T follicular helper cell (primary cell): ENCODE results near the gene NCKAP5.

Experiments
- DNase-seq: peaks from one replicate; pipeline ENCODE4 v3.0.0-alpha.2; 2020; ENCODE audit warnings: low read depth
- total RNA-seq, 2 experiments: gene quantifications; one replicate each; lab custom pipeline; 2026; lab: John Stamatoyannopoulos, UW

NCKAP5 gene
- 0 to 0.04 reads per million in 2 experiments for total RNA-seq

DNA sequence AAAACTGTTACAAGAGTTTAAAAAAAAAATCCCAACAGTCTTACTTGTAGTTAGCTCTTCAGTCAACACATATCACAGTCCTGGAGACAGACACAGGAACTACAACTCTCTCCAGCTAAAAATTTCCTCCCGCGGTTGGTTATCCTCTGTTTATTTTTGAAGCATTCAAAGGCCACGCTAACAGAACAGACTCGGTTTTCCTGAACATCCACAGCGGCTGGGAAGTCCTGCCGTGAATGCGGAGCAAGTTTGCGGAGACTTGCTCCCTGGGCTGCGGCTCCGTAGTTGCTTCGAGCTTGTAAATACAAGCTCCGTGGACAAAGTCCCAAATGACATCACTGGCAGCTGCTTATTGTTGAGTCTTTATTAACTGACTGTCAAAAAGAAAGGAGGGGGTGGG is at the start of gene NCKAP5:
TSS of gene NCKAP5 (minus strand) at position 292 of the 400 bp plus-strand sequence. CDS start 50,937 bp downstream, outside the sequence.
- no peak for DNase-seq

DNA sequence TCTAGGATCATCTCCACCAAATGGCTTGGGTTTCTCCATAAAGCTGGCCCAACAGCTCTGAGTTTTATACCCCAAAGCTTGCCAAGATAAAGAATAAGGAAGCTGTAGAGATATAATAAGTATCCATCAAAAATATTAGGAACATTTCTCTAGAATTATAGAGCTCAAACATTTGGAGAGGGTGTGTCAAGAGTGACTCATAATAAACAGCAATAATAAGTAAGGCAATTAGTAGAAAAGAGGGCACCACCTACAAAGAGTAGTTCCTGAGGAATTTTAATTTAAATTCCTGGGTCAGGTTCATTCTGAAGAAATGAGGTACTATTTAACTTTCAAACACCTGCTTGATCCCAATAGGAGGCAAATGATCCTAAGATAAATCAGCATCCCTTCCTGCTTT is 41.4 kb upstream of the NCKAP5 start:
- DNase-seq: no peak

DNA sequence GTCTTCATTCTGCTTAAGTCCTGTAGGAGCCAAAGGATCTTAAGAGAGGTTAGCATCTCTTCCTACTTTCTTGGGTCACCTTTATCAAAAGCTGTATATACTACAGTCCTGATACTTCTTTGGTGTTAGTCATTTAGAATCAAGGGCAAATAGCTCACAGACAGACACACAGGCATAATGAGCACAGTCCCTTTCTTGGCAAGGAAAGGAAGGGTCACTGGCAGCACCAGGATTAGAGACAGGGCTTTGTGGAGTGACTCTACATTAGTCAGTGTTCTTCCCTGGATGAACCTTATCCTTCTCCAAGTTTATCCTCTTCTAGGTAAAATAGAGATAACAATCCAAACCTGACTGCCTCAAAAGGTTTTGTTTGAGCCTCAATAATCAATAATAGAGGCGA is 40.0 kb upstream of the NCKAP5 start:
- no peak for DNase-seq

DNA sequence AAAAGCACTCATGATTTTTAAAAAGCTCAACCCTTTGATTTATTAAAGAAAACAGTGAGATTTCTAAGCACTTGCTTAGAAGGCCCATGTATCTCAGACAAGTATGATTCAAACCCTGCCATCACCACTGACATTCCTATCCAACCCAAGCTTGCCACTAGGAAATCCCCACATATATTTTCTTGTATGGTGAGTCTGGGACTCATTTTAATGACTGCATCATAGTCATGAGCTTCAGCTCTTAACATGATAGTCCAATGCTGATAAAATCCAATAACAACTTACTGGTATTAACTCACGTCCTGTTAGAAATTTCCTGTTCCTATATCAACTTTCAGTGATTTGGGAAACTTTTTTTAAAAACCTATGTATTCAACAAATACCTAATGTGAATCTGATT is 39.4 kb upstream of the NCKAP5 start:
- DNase-seq: no peak

DNA sequence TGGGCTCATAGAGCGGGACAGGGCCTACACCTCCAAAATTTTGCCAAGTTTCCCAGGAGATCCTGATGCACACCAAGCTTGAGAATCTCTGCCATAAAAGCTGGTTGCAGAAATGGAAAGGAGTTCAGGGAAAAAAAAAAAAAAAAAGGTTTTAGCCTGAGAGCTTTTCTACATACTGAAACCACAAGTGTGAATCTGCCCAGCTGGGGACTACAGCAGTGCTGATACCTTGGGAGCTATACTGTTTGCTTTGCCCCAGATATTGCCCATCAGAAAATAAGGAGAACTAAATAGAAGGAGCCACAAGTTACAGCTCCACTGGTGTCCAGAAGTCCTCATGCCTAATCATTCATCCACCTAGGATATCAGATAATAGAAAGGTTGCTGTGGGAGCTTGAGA is 38.4 kb upstream of the NCKAP5 start:
- DNase-seq: no peak

DNA sequence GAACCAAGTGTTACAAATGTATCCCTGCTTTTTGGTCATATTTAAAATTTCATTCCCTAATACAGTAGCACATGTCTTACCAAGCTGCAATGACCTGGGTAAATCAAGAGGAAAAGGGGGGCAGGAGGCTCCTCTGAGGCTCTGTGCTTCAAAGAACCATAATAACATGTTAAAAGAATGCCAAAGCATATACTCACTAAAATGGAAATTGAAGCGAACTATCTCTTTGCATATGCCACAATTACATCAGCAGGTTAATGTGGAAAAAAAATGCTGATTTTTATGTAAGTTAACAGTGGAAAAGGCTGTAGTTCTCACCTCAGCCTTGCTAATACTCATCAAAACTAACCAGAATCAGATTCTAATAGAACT is 37.5 kb upstream of the NCKAP5 start:
- DNase-seq: no peak

DNA sequence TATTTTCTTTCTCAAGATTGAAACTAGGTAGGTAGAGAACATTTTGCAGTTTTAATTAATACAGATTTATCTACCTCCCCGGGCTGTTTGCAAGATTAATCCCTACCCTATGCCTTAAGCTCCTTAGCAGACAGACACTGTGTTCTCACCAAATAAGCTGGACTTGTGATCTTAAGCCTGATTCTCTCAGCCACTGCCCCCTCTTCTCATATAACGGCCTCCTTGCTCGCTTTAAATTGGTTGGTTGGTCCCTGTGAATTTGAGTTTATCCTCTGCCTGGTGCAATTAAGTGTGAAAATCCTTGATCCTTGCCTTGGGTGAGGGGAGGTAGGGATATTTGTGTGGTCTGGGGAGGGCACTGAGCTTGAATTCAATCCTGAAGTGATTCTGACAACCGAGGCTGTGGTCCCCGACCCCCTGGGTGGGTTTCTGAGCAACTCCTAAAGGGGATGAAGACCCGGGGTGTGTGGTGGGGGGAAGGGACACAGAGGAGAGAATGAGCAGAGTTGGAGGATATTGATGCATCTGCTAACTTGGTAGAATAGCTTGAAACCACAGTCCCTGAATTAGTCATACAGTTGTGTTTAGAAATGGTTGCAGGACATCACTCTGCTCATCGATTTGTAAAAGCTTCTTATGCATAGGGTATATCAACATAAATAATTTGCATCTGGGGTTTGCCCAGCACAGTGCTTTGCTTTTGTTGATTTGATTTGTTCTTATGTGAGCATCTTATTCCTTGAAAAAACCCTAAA is 36.9 kb upstream of the NCKAP5 start:
- DNase-seq: no peak

DNA sequence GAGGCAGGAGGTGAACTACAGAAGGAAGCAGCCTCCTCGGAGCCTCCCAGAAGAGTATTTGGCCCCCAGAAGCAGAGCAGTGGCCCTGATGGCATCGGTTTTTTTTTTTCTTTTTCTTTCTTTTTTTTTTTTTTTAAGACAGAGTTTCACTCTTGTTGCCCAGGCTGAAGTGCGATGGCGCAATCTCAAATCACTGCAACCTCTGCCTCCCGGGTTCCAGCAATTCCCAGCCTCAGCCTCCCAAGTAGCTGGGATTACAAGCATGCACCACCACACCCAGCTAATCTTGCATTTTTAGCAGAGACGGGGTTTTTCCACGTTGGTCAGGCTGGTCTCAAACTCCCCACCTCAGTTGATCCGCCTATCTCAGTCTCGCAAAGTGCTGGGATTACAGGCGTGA is 34.8 kb upstream of the NCKAP5 start:
- no peak for DNase-seq

DNA sequence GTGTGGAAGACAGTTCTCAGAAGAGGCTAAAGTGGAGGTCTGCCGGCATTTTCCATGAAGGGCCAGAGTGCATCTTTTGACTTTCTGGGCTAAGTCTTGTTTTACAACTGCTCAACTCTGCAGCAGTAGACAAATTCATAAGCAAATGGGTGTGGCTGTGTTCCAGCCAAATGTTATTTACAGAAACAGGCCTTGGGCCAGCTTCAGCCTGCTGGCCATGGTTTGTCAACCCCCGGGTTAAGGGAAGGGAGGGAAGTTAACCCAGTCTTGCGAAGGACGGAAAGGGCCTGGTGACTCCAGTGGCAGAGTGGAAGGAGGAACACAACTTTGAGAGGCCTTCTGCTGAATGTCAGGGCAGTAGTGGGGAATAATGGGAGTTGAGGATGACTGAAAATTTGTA is 34.3 kb upstream of the NCKAP5 start:
- DNase-seq: no peak

DNA sequence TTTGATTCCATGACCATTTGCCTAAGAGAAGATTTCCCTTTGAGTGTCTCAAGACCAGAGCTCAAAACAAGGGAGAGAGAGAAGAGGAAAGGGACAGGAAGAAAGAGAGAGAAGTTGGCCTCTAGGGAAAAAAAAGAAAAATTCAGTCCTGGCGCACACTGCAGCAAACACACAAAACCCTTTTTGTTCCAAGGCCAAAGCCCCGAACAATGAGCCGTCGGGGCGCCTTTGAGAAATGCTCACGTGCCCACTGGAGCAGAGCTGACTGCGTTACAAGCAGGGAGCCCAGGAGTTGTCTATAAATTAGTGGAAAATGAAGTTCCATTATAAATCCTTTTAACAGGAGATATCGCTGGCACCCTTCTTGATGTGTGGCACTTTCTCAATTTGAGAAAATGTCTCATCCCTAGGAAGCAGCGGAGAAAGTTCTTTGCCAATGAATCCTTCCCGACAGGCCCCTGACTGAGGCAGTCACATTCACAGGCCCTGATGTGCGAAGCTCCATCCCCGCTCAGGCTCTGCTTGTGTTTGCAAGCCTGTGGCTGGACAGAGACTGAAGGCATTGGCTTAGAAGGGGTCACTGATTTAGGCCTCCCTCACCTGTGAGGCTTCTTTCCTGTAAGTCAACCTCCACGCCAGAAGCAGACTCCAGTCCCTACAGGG is 32.1 kb upstream of the NCKAP5 start:
- DNase-seq: no peak

DNA sequence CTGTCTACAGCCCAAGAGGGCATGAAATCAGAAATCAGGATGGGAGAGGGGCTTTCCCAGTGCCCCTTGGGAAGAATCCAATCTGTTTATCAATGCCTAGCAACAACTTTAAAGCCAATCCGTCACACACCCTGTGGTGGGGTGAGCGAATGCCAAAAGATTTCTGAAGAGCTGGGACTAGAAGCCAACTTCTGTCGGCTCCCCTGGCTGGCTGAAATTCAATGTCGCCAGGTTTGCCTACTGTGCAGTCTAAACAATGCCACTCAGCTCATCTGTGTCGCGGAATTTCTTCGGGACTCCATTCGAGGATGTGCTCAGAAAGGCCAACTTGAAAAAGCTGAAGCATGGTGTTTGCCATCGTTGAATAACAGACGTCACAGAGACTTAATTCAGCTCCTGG is 31.5 kb upstream of the NCKAP5 start:
- no peak for DNase-seq

DNA sequence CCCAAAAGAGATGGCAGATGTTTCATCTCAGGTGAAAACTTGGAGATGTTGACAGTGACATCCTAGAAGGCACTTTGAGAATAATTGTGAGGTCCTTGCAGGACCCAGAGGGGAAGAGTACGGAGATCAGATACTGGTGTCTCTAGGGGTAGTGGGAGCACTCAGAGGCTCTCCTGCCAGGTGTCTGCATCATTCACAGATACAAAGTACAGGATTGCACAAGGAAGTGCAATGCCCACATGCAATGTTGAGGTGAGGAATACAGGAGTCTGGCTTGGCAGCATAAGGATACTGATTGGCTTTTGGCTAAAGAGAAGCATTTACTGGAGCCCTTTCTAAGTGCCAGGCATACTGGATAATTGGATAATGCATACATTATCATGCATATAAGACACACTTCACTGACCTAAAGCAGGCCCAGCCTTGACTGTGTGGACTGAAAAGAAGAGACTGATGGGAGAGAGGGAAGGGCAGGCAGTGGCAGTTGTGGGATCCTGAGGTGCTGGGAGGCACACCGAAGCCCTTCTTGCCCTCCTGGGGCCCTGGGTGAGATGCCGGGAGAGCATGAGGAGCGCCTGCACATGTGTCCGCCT is 31.0 kb upstream of the NCKAP5 start:
- no peak for DNase-seq

DNA sequence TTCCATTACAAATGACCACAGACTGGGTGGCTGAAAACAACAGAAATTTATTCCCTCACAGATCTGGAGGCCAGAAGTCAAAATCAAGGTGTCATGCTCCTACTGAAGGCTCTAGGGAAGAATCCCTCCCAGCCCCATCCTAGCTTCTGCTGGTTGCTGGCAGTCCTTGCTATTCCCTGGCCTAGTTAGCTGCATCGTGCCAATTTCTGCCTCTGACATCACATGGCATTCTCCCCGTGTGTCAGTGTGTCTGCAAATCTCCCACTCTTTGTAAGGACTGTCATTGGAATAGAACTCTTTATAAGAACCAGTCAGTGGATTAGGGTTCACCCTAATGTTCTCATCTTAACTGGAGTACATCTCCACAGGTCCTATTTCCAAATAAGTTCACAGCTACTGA is 30.5 kb upstream of the NCKAP5 start:
- DNase-seq: no peak

DNA sequence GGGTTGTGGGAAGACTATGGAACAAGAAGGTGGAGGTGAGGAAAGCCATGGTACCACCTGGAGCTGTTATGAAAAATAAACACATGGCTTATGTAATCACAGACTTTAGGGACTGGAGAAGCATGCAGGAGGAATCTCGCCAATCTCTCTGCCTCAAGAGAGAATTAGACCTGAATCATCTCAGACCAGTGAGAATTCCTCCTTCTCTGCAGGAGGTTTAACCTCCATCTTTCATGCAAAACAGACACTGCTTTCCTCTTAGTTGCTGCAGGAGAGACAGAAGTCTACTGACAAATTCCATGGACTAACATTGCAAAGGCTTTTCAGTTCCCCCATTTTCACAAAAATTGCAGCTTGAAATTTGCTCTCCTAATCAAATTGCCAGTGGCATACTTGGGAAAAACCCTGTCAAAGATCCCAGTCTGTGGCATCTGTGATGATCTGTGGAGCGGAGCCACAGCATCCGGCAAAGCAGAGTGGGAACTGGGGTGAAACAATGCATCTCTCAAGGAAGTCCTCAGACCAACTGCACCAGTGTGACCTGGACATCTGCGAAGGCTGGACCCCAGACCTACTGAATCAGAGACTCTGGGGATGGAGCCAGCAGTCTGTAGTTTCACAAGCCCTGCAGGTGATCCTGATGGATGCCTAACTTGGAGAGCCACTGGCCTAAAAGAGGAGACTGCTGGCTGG is 28.6 kb upstream of the NCKAP5 start:
- DNase-seq: no peak

DNA sequence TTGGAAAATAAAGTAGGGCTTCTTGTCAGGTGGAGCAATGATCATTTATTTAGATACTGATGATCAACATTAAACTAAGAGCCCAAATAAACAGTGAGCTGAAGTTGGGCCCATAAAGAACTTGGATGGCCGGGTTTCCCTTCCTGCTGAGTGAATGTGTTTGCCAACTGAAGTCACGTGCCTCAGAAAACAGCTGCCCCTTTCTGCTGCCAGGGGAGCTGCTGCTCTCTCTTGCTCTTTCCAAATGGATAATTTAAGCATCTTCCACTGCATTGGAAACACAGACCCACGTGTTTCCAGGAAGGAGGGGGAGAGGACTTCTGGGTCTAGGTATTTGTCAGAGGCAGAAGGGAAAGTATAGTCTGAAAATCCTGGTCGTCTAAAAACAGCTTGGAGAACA is 22.9 kb upstream of the NCKAP5 start:
- no peak for DNase-seq

DNA sequence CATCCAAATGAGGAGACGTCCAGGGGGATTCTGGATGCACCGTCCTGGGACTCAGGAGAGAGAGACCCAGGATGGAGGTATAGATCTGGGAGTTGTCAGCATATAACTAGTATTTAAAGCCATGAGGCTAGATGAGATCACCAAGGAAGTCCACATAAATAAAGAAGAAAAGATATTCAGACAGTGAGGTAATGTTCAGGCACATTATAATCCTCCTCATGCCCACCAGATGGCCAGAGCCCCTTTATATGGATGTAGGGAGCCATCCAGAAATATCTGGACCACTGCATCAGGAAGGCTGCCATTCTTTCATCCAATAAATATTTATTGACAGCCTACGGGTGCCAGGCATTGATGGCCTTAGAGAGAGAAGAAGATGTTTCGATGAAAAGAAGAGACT is 21.2 kb upstream of the NCKAP5 start:
- DNase-seq: no peak

DNA sequence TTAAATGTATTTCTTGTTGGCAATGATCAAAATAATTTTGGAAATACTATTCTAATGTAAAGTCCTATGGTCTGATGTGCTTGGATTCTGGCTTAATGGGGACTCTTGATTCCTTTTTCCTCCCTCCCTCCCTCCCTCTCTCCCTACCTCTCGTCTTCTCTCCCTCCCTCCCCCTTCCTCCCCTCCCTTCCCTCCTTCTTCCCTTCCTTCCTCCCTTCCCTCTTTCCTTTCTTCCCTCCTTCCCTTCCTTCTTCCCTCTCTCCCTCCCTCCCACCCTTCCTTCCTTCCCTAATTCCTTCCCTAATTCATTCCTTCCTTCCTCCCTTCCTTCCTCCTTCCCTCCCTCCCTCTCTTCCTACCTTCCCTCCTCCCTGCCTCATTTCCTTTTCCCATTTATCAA is 19.9 kb upstream of the NCKAP5 start:
- no peak for DNase-seq

DNA sequence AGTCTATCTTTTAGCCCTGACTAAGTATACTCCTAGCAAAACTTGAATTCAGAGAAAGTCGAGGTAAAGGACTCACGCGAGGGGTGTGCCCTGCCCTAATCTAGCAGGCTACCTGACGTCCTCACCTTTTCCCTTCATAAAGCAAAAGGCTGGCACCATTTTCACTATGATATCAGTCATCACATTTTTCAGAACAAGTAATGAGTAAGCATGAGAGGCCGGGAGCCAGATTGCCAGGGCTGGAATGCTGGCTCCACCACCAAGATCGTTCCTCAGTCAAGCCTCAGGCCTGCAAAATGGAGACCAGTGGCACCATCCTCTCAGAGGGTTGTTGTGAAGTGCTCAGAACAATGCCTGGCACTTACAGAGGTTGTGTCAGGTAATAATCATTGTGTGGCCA is 18.7 kb upstream of the NCKAP5 start:
- no peak for DNase-seq

DNA sequence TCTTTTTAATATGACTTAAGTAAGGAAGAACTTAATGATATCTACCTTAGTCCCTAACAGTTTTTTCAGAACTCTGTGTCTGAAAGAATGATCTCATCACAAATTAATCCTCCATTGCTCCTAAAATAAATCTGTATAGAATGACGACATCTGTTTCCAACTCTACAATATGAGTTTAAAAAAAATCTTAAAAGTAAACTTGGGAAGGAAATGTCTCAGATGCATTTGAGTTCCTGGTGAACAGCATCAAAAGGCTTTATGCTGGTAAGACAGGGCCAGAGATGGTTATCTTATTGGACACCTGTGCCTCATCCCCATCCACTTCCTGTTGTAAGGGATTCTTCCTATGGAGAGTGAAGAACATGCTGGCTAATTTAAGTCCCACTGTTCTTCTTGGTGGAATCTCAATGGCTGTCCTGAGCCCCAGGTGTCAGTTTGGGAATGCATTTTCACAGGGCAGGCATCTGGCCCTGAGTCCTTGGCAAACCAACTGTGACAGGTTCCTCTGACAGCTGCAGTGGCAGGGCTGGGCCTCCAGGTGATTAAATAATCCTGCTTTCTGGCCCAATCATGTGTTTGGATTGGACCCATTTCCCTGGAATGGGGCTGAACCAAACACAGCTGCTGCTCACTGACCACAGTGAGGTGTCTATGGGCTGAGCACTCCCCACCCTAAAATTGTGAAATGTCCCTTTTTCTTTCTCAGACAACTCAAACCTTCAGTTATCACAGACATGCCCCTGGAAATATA is 12.9 kb upstream of the NCKAP5 start:
- DNase-seq: no peak

DNA sequence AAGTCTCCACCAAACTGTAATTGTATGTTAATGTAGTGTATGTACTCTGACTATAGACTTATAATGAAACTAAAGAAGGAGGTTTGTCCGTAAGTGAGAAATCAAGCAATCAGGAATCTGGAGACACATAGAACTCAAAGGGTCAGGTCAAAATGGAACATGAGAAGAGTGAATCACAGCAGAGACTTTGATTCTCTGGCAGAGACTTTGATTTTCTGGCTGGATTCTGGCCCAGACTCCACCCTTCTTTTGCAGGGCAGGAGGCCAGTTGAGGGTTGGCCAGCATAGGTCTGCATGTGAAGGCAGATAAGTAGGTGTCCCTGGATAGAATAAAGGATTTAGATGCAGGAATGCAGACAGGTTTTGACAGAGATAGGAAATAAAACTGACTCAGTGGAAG is 11.0 kb upstream of the NCKAP5 start:
- no peak for DNase-seq

DNA sequence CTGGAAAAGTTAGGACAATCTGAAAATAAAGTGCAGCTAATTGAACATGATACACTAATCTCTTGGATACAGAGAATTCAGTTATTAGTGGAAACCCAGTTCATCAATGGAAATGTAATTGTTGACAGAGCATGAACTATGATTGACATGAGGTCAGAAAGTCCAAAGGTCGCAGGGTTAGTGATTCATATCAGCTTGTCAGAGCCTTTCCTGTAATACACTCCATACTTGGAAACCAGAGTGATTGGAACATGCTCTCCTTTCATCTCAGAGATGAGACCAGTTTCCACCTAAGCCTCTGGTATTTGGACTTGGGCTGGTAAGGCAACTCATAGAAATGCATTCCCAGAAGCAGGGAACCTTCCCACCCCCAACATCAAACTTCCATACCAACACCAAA is 8.5 kb upstream of the NCKAP5 start:
- no peak for DNase-seq

DNA sequence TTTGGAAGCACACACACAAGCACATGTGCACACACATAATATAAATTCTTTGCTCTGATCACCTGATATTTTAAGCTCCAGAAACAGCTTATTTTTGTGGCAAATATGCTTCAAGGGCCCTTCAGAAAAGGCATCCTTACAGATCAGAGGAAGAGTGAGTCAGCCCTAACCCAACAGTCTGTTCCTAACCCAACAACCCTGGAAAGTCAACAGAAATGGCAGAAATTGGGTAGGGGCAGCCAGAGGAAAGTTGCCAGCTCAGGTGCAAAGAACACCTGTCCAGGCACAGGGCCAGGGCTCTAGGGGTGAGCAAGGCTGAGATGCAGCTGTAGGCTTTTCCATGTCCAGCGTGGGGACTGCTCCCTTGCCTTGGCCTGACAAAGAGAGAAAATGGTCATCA is 6.4 kb upstream of the NCKAP5 start:
- no peak for DNase-seq
